Neural cell (in vitro differentiated cells): ENCODE data around the gene ZMYM2. TPM values are rescaled to one million over a fixed set of nuclear protein-coding genes. Genes with fewer than 3 reads are reported as not detected.

Experiments
- H2AFZ ChIP-seq: fragments of 200-600, 300-800 bp; sonication (generic), shearing (Covaris generic); 2 replicates; pipeline ENCODE4 v1.6.0; 2014; ENCODE audit warnings: low read depth, mild to moderate bottlenecking, antibody characterized with exemption, low read length, moderate library complexity
- H3F3A ChIP-seq: fragments of 200-600 bp; shearing (Covaris generic); 2 replicates; pipeline ENCODE4 v1.6.1; 2016; ENCODE audit warnings: mild to moderate bottlenecking, moderate library complexity, mixed read lengths, antibody characterized with exemption, low read length; ENCODE audit not compliant: insufficient read depth, poor library complexity, severe bottlenecking
- H3K27ac ChIP-seq: fragments of 200-600, 300-800 bp; sonication (generic), shearing (Covaris generic); 2 replicates; pipeline ENCODE4 v1.5.1; 2014; ENCODE audit warnings: mild to moderate bottlenecking, low read length, moderate library complexity
- H3K27me3 ChIP-seq: fragments of 300-800, 200-600 bp; sonication (generic), shearing (Covaris generic); 2 replicates; pipeline ENCODE4 v1.6.0; 2014; ENCODE audit warnings: mild to moderate bottlenecking, low read depth, low read length, moderate library complexity; ENCODE audit not compliant: insufficient read depth
- H3K36me3 ChIP-seq: fragments of 300-800, 200-600 bp; sonication (generic), shearing (Covaris generic); 2 replicates; pipeline ENCODE4 v1.5.1; 2014; ENCODE audit warnings: mild to moderate bottlenecking, antibody characterized with exemption, low read length, moderate library complexity; ENCODE audit not compliant: insufficient read depth
- H3K4me2 ChIP-seq: fragments of 300-800, 200-600 bp; sonication (generic), shearing (Covaris generic); 2 replicates; pipeline ENCODE4 v1.6.0; 2014; ENCODE audit warnings: mild to moderate bottlenecking, low read length
- H3K4me3 ChIP-seq: fragments of 300-800, 200-600 bp; sonication (generic), shearing (Covaris generic); 2 replicates; pipeline ENCODE4 v1.5.1; 2014; ENCODE audit warnings: mild to moderate bottlenecking, low read length, moderate library complexity
- H3K79me2 ChIP-seq: fragments of 200-600 bp; shearing (Covaris generic); replicated peaks from 2 replicates; pipeline ENCODE4 v1.6.0; 2014; ENCODE audit warnings: mild to moderate bottlenecking, low read length, moderate library complexity; ENCODE audit not compliant: insufficient read depth
- H3K9ac ChIP-seq: fragments of 300-800, 200-600 bp; sonication (generic), shearing (Covaris generic); 2 replicates; pipeline ENCODE4 v1.6.1; 2016; ENCODE audit warnings: mild to moderate bottlenecking, low read length, mixed read lengths
- H3K9me2 ChIP-seq: fragments of 200-600 bp; shearing (Covaris generic); 2 replicates; pipeline ENCODE4 v1.6.1; 2016; ENCODE audit warnings: mild to moderate bottlenecking, low read length, mixed read lengths; ENCODE audit not compliant: insufficient read depth
- H3K9me3 ChIP-seq: fragments of 200-600, 300-800 bp; sonication (generic), shearing (Covaris generic); 2 replicates; pipeline ENCODE4 v1.6.1; 2016; ENCODE audit warnings: mild to moderate bottlenecking, mixed run types, low read length, moderate library complexity, mixed read lengths
- H4K20me1 ChIP-seq: fragments of 200-600 bp; shearing (Covaris generic); 2 replicates; pipeline ENCODE4 v1.6.1; 2016; ENCODE audit warnings: mild to moderate bottlenecking, mixed run types; ENCODE audit not compliant: insufficient read depth
- EP300 ChIP-seq: fragments of 450-650 bp; conservative IDR thresholded peaks from 2 replicates; pipeline ENCODE4 v1.6.1; 2014; ENCODE audit warnings: antibody characterized with exemption, mild to moderate bottlenecking, moderate library complexity; ENCODE audit not compliant: poor library complexity, severe bottlenecking
- MXI1 ChIP-seq: fragments of 450-650 bp; conservative IDR thresholded peaks from 2 replicates; pipeline ENCODE4 v1.6.1; 2014; ENCODE audit warnings: antibody characterized with exemption, mild to moderate bottlenecking; ENCODE audit not compliant: poor library complexity, severe bottlenecking
- POLR2AphosphoS5 ChIP-seq: IDR thresholded peaks from 2 replicates; pipeline ENCODE4 v1.6.1; 2012
- RAD21 ChIP-seq: fragments of 450-650 bp; conservative IDR thresholded peaks from 2 replicates; pipeline ENCODE4 v1.6.1; 2014; ENCODE audit warnings: antibody characterized with exemption, mild to moderate bottlenecking, moderate library complexity
- SMC3 ChIP-seq: fragments of 450-650 bp; conservative IDR thresholded peaks from 2 replicates; pipeline ENCODE4 v1.6.1; 2014; ENCODE audit warnings: antibody characterized with exemption, mild to moderate bottlenecking, moderate library complexity; ENCODE audit not compliant: poor library complexity
- TAF1 ChIP-seq: IDR thresholded peaks from 2 replicates; pipeline ENCODE4 v1.6.1; 2012; ENCODE audit warnings: low read depth
- polyA plus RNA-seq: library from polyadenylated mRNA; depleted of rRNA; stranded (reverse); fragments of >200 nt; gene quantifications from 2 replicates; pipeline ENCODE4 v1.2.3, GENCODE V29; 2014
- TF ChIP-seq, protein P1 (sequence below): IDR thresholded peaks from 2 replicates; pipeline ENCODE4 v1.6.1; 2012; ENCODE audit warnings: borderline replicate concordance
- TF ChIP-seq, protein P2 (sequence below): fragments of 450-650 bp; IDR thresholded peaks from 2 replicates; pipeline ENCODE4 v1.5.1; 2014; ENCODE audit warnings: antibody characterized with exemption, mild to moderate bottlenecking, moderate library complexity; ENCODE audit not compliant: poor library complexity, severe bottlenecking

The ZMYM2 gene
- polyA plus RNA-seq, 1 donor from 2014 or later, result 92.2 TPM

DNA sequence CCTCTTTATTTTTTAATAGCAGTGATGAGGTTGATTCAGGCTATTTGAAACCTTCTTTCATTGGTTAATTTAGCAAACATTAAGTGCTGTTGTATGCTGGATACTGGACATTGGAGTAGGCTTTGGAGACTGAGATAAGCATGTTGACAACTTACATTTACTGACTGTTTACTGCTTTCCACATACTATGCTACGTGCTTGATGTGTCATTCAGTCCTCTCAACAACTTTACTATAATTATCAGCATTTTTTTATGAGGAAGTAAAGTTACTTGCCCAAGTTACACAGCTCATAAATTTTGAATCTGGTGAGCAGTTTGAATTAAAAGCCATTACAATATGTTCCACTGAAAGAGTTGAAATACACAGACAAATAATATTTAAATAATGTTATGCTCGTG lies 118.6 kb downstream of the ZMYM2 start:
- Histone ChIP-seq H2AFZ (no peak overlapping the region), H4K20me1 (no peaks in the 10 kb centered on the region), H3K79me2 (peaks cover 3% of the 10 kb centered on the region), H3K27ac (no peak overlapping the region), H3K4me2 (no peak overlapping the region), H3F3A (no peaks in the 10 kb centered on the region), H3K9ac (no peak overlapping the region), H3K27me3 (no peaks in the 10 kb centered on the region), H3K36me3 (peaks cover 3% of the 10 kb centered on the region), H3K9me3 (no peaks in the 10 kb centered on the region), H3K4me3 (no peak overlapping the region), H3K9me2 (no peaks in the 10 kb centered on the region)
- TF ChIP-seq, protein P1, sequence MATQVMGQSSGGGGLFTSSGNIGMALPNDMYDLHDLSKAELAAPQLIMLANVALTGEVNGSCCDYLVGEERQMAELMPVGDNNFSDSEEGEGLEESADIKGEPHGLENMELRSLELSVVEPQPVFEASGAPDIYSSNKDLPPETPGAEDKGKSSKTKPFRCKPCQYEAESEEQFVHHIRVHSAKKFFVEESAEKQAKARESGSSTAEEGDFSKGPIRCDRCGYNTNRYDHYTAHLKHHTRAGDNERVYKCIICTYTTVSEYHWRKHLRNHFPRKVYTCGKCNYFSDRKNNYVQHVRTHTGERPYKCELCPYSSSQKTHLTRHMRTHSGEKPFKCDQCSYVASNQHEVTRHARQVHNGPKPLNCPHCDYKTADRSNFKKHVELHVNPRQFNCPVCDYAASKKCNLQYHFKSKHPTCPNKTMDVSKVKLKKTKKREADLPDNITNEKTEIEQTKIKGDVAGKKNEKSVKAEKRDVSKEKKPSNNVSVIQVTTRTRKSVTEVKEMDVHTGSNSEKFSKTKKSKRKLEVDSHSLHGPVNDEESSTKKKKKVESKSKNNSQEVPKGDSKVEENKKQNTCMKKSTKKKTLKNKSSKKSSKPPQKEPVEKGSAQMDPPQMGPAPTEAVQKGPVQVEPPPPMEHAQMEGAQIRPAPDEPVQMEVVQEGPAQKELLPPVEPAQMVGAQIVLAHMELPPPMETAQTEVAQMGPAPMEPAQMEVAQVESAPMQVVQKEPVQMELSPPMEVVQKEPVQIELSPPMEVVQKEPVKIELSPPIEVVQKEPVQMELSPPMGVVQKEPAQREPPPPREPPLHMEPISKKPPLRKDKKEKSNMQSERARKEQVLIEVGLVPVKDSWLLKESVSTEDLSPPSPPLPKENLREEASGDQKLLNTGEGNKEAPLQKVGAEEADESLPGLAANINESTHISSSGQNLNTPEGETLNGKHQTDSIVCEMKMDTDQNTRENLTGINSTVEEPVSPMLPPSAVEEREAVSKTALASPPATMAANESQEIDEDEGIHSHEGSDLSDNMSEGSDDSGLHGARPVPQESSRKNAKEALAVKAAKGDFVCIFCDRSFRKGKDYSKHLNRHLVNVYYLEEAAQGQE, result no peak
- TF ChIP-seq POLR2AphosphoS5, result no peak
- TF ChIP-seq TAF1, result no peak

DNA sequence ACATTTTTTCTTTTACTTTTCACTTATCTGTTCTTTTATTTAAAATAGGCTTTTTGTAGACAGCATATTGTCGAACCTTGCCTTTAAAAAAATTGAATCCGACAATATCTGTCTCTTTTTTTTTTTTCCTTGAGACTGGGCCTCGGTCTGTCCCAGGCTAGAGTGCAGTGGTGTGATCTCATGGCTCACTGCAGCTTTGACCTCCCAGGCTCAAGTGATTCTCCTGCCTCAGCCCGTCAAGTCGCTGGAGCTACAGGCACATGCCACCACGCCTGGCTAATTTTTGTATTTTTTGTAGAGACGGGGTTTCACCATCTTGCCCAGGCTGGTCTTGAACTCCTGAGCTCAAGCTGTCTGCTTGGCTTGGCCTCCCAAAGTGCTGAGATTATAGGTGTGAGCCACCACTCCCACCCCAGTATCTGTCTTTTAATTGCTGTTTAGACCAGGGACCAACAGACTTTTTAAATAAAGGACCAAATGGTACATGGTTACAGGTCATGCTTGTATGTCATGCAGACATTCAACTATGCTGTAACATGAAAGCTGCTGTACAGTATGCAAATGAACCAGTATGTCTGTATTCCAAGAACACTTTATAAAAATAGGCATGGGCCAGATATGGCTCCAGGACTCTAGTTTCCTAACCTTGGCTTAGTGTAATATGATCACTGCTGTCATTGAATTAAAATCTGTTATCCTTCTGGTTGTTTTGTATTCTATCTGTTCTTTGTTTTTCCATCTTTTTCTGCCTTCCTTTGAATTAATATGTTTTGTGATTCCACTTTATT lies 122.0 kb downstream of the ZMYM2 start:
- no peaks in the 10 kb centered on the region for H3K9me2 ChIP-seq
- H3K36me3 ChIP-seq, result peaks cover 4% of the 10 kb centered on the region
- H3K27me3 ChIP-seq, result no peaks in the 10 kb centered on the region
- no peak overlapping the region for H3K27ac ChIP-seq
- H2AFZ ChIP-seq, result no peak overlapping the region
- no peak overlapping the region for H3K9ac ChIP-seq
- H3F3A ChIP-seq, result no peaks in the 10 kb centered on the region
- peaks cover 3% of the 10 kb centered on the region for H3K79me2 ChIP-seq
- H3K4me2 ChIP-seq, result no peak overlapping the region
- H4K20me1 ChIP-seq, result no peaks in the 10 kb centered on the region
- TF ChIP-seq, protein P1, result no peak
- no peak for TF ChIP-seq RAD21
- TF ChIP-seq EP300, result no peak
- TF ChIP-seq SMC3, result no peak
- TF ChIP-seq, protein P2, sequence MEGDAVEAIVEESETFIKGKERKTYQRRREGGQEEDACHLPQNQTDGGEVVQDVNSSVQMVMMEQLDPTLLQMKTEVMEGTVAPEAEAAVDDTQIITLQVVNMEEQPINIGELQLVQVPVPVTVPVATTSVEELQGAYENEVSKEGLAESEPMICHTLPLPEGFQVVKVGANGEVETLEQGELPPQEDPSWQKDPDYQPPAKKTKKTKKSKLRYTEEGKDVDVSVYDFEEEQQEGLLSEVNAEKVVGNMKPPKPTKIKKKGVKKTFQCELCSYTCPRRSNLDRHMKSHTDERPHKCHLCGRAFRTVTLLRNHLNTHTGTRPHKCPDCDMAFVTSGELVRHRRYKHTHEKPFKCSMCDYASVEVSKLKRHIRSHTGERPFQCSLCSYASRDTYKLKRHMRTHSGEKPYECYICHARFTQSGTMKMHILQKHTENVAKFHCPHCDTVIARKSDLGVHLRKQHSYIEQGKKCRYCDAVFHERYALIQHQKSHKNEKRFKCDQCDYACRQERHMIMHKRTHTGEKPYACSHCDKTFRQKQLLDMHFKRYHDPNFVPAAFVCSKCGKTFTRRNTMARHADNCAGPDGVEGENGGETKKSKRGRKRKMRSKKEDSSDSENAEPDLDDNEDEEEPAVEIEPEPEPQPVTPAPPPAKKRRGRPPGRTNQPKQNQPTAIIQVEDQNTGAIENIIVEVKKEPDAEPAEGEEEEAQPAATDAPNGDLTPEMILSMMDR, result no peak
- TF ChIP-seq MXI1, result no peak
- no peaks in the 10 kb centered on the region for H3K9me3 ChIP-seq
- H3K4me3 ChIP-seq, result no peak overlapping the region
